OCI-LY1 (cell line): ENCODE data around the gene ME3.

Source experiments
- H2AFZ ChIP-seq: fragments of 200-600 bp; sonication (generic), shearing (Covaris generic); 2 replicates; pipeline ENCODE4 v1.6.0; 2014; ENCODE audit warnings: antibody characterized with exemption, mild to moderate bottlenecking, low read length
- H3F3A ChIP-seq: fragments of 200-600 bp; sonication (generic), shearing (Covaris generic); 2 replicates; pipeline ENCODE4 v1.6.0; 2014; ENCODE audit warnings: mild to moderate bottlenecking, antibody characterized with exemption, low read length, moderate library complexity; ENCODE audit not compliant: insufficient read depth
- H3K27ac ChIP-seq: fragments of 200-600 bp; sonication (generic); 2 replicates; pipeline ENCODE4 v1.5.1; 2014; ENCODE audit warnings: low read length, mixed run types, mild to moderate bottlenecking, low read depth; ENCODE audit not compliant: poor library complexity, severe bottlenecking
- H3K27me3 ChIP-seq: fragments of 200-600 bp; sonication (generic); 2 replicates; pipeline ENCODE4 v1.6.0; 2014; ENCODE audit warnings: antibody characterized with exemption, mild to moderate bottlenecking, low read length, moderate library complexity; ENCODE audit not compliant: insufficient read depth
- H3K36me3 ChIP-seq: fragments of 200-600 bp; sonication (generic); 2 replicates; pipeline ENCODE4 v1.6.1; 2014; ENCODE audit warnings: mild to moderate bottlenecking, antibody characterized with exemption, low read length, moderate library complexity, mixed read lengths; ENCODE audit not compliant: insufficient read depth
- H3K4me1 ChIP-seq: fragments of 200-600 bp; sonication (generic); 2 replicates; pipeline ENCODE4 v1.5.1; 2014; ENCODE audit warnings: mild to moderate bottlenecking, low read length, moderate library complexity; ENCODE audit not compliant: insufficient read depth, severe bottlenecking
- H3K4me2 ChIP-seq: fragments of 200-600 bp; sonication (generic), shearing (Covaris generic); 2 replicates; pipeline ENCODE4 v1.6.1; 2014; ENCODE audit warnings: low read length
- H3K4me3 ChIP-seq: fragments of 200-600 bp; sonication (generic); 2 replicates; pipeline ENCODE4 v1.5.1; 2014; ENCODE audit warnings: low read length, low read depth, mild to moderate bottlenecking, mixed read lengths; ENCODE audit not compliant: poor library complexity, severe bottlenecking
- H3K79me2 ChIP-seq: fragments of 200-600 bp; shearing (Covaris generic); 2 replicates; pipeline ENCODE4 v1.6.1; 2016; ENCODE audit warnings: mixed run types, low read length, mixed read lengths; ENCODE audit not compliant: insufficient read depth
- H3K9ac ChIP-seq: fragments of 200-600 bp; sonication (generic), shearing (Covaris generic); 2 replicates; pipeline ENCODE4 v1.6.1; 2014; ENCODE audit warnings: mild to moderate bottlenecking, low read length, mixed read lengths
- H3K9me2 ChIP-seq: fragments of 200-600 bp; sonication (generic), shearing (Covaris generic); 2 replicates; pipeline ENCODE4 v1.6.1; 2014; ENCODE audit warnings: low read depth, mild to moderate bottlenecking, low read length, mixed read lengths
- H3K9me3 ChIP-seq: fragments of 200-600 bp; shearing (Covaris generic); 2 replicates; pipeline ENCODE4 v1.6.1; 2014; ENCODE audit warnings: low read length, mixed read lengths
- H4K20me1 ChIP-seq: fragments of 200-600 bp; sonication (generic), shearing (Covaris generic); 2 replicates; pipeline ENCODE4 v1.6.0; 2016; ENCODE audit warnings: mild to moderate bottlenecking, low read length; ENCODE audit not compliant: insufficient read depth
- EZH2 ChIP-seq: fragments of 200-600 bp; sonication (generic), shearing (Covaris generic); IDR thresholded peaks from 2 replicates; pipeline ENCODE4 v1.8.0; 2017; ENCODE audit warnings: borderline replicate concordance, mixed run types, mild to moderate bottlenecking, antibody characterized with exemption, low read length, moderate library complexity, mixed read lengths
- TF ChIP-seq, protein P1 (sequence below): fragments of 200-600 bp; sonication (generic), shearing (Covaris generic); IDR thresholded peaks from 2 replicates; pipeline ENCODE4 v1.5.1; 2017; ENCODE audit warnings: mild to moderate bottlenecking, antibody characterized with exemption, low read length, moderate library complexity, mixed read lengths

ME3 gene

DNA sequence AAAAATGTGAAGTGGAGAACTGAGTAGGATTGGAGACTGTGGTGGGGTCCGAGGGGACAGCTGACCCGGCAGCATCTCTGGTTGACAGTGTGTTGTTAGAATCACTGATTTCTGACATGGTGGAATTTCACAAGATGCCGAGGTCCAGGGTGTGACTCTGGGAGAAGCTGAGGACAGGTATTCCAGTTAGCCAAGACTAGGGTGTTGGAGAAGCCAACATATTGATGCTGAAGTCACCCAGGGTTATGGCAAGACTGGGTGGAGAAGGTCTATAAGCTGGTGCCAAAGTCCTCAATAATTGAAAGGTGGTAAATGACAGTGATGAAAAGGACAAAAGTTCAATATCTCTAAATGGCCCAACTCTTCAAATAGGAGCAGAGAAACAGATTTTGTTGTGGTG is 86.1 kb downstream of the ME3 start:
- Histone ChIP-seq H3K9me3 (no peaks in the 10 kb centered on the region), H3K36me3 (no peaks in the 10 kb centered on the region), H3K27me3 (0 out of 2 replicates have a peak, but pooled peaks cover 2% of the 10 kb centered on the region), H3K4me2 (no peak overlapping the region), H3K79me2 (no peaks in the 10 kb centered on the region), H3F3A (no peaks in the 10 kb centered on the region), H3K4me3 (no peak overlapping the region), H3K9me2 (no peaks in the 10 kb centered on the region), H2AFZ (no peak overlapping the region), H3K9ac (no peak overlapping the region), H3K27ac (no peak overlapping the region), H3K4me1 (no peaks in the 10 kb centered on the region), H4K20me1 (no peaks in the 10 kb centered on the region)
- TF ChIP-seq, protein P1, sequence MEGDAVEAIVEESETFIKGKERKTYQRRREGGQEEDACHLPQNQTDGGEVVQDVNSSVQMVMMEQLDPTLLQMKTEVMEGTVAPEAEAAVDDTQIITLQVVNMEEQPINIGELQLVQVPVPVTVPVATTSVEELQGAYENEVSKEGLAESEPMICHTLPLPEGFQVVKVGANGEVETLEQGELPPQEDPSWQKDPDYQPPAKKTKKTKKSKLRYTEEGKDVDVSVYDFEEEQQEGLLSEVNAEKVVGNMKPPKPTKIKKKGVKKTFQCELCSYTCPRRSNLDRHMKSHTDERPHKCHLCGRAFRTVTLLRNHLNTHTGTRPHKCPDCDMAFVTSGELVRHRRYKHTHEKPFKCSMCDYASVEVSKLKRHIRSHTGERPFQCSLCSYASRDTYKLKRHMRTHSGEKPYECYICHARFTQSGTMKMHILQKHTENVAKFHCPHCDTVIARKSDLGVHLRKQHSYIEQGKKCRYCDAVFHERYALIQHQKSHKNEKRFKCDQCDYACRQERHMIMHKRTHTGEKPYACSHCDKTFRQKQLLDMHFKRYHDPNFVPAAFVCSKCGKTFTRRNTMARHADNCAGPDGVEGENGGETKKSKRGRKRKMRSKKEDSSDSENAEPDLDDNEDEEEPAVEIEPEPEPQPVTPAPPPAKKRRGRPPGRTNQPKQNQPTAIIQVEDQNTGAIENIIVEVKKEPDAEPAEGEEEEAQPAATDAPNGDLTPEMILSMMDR = no peak
- no peak for TF ChIP-seq EZH2

DNA sequence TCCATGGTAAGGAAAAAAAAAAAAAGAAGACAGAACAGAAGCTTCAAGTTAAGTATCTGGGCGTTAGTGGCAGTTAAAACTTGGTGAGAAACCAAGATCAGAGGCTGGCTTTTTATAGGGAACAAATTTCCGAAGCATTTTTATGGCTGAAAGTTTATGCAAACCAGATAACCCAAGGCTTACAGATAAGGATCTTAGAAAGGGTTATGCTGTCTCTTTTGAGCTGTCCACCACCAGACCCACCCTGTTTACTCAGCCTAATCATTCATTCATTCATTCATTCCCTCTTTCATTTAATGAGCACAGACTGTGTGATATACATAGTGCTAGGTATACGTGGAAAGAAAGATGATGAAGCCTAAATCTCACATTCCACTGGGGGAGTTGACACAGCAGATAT is 89.5 kb downstream of the ME3 start:
- Histone ChIP-seq H3K4me2 (no peak overlapping the region), H3F3A (no peaks in the 10 kb centered on the region), H3K27ac (no peak overlapping the region), H3K79me2 (no peaks in the 10 kb centered on the region), H3K4me3 (no peak overlapping the region), H3K9me3 (no peaks in the 10 kb centered on the region), H3K36me3 (no peaks in the 10 kb centered on the region), H3K9me2 (no peaks in the 10 kb centered on the region), H4K20me1 (no peaks in the 10 kb centered on the region), H3K4me1 (no peaks in the 10 kb centered on the region), H3K9ac (no peak overlapping the region), H3K27me3 (0 out of 2 replicates have a peak, but pooled peaks cover 2% of the 10 kb centered on the region), H2AFZ (no peak overlapping the region)
- TF ChIP-seq EZH2 = no peak
- TF ChIP-seq, protein P1 = no peak

DNA sequence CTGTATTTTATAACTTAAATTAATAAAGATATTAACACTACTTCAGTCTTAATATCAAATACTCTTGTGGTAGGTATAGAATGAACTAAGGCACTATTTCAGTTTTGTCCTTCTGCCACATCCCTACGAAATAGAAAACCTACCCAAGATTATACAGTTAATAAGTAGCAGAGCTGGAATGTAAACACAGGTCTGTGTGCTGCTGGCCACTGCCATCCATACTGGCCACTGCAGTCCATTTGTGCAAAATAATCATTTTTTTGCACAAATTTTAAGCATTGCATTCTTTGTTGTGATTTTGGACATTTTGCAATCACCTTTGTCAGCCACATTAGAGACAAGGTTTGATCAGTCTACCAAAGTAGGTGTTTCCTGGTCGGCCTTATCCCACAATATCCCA is 91.9 kb downstream of the ME3 start:
- Histone ChIP-seq H3K9me2 (no peaks in the 10 kb centered on the region), H2AFZ (no peak overlapping the region), H3K4me1 (no peaks in the 10 kb centered on the region), H3K27me3 (0 out of 2 replicates have a peak, but pooled peaks cover under 1% of the 10 kb centered on the region), H3K4me2 (no peak overlapping the region), H3F3A (no peaks in the 10 kb centered on the region), H3K36me3 (no peaks in the 10 kb centered on the region), H3K4me3 (no peak overlapping the region), H3K79me2 (no peaks in the 10 kb centered on the region), H3K27ac (no peak overlapping the region), H3K9ac (no peak overlapping the region), H3K9me3 (no peaks in the 10 kb centered on the region), H4K20me1 (no peaks in the 10 kb centered on the region)
- TF ChIP-seq EZH2 = no peak
- TF ChIP-seq, protein P1 = no peak
